Activated T-cell treated with anti-CD3 and anti-CD28 coated beads, Interleukin-2, amount 50 U/mL, for 72 hours (primary cell): Measurements from ENCODE around the gene ARHGEF2. TPM values are rescaled to one million over a fixed set of nuclear protein-coding genes. Genes with fewer than 3 reads are reported as not detected.
"Not testable (repeated sequence)": the region's sequence is repeated elsewhere in the genome, so short reads cannot be mapped to it uniquely, and the experiment has no call there.

Experiments
- ATAC-seq, 2 donors: fragments of 150-1000 bp; cut with Tn5 transposase; replicated peaks in 1 of 2; 2 replicates each; pipeline ENCODE4 v1.10.0; 2021; ENCODE audit warnings: moderate library complexity in 2 of 2, mild to moderate bottlenecking in 1 of 2
- DNase-seq, 2 donors: peaks; one replicate each; pipeline ENCODE4 v3.0.0; 2021 to 2022; ENCODE audit warnings: mixed read lengths in 1 of 2
- H3K27ac Mint-ChIP-seq: one replicate; pipeline ENCODE4 v1.8.0; 2022; ENCODE audit warnings: mild to moderate bottlenecking, moderate library complexity, mixed read lengths
- H3K27me3 Mint-ChIP-seq: one replicate; pipeline ENCODE4 v1.8.0; 2022; ENCODE audit warnings: low read depth, mixed read lengths
- H3K36me3 Mint-ChIP-seq, 2 donors: one replicate each; pipeline ENCODE4 v1.8.0; 2022; ENCODE audit warnings: mixed read lengths in 2 of 2, mild to moderate bottlenecking in 1 of 2; ENCODE audit not compliant: insufficient read depth in 2 of 2
- H3K4me1 Mint-ChIP-seq: one replicate; pipeline ENCODE4 v1.8.0; 2022; ENCODE audit warnings: low read depth, mixed read lengths
- H3K4me3 Mint-ChIP-seq, 2 donors: one replicate each; pipeline ENCODE4 v1.8.0; 2022; ENCODE audit warnings: mild to moderate bottlenecking in 2 of 2, mixed read lengths in 2 of 2, moderate library complexity in 2 of 2
- H3K9me3 Mint-ChIP-seq, 2 donors: one replicate each; pipeline ENCODE4 v1.8.0; 2022; ENCODE audit warnings: mixed read lengths in 2 of 2
- total RNA-seq, 2 donors: library from RNA; stranded (reverse); gene quantifications; one replicate each; pipeline ENCODE4 v1.2.3, GENCODE V29; 2022

The ARHGEF2 gene
- total RNA-seq, 2 donors from 2014 or later = 152 to 163 TPM

GRCh38 chr1:156004843-156005584 is 26.7 kb upstream of the ARHGEF2 start:
- ATAC-seq (peak; percentile 52 to 65), DNase-seq (no peak)
- H3K27me3 Mint-ChIP-seq = no peaks in the 10 kb centered on the region
- peaks cover 14% of the 10 kb centered on the region for H3K4me1 Mint-ChIP-seq
- H3K36me3 Mint-ChIP-seq = peaks cover 3 to 4% of the 10 kb centered on the region in 2 donors
- peak overlapping the region in 1 of 2 donors; percentile 30 for H3K4me3 Mint-ChIP-seq
- peak overlapping the region; percentile 52 for H3K27ac Mint-ChIP-seq
- H3K9me3 Mint-ChIP-seq = no peaks in the 10 kb centered on the region

- Mint-ChIP-seq H3K36me3 (peaks cover 0 to 1% of the 10 kb centered on the region in 2 donors), H3K4me1 (peaks cover 14% of the 10 kb centered on the region), H3K27me3 (no peaks in the 10 kb centered on the region), H3K4me3 (no peak overlapping the region), H3K27ac (no peak overlapping the region), H3K9me3 (no peaks in the 10 kb centered on the region)
- no peak for ATAC-seq
- no peak for DNase-seq
Measured at GRCh38 chr1:156003923-156004188, 25.5 kb upstream of the ARHGEF2 start.

DNA sequence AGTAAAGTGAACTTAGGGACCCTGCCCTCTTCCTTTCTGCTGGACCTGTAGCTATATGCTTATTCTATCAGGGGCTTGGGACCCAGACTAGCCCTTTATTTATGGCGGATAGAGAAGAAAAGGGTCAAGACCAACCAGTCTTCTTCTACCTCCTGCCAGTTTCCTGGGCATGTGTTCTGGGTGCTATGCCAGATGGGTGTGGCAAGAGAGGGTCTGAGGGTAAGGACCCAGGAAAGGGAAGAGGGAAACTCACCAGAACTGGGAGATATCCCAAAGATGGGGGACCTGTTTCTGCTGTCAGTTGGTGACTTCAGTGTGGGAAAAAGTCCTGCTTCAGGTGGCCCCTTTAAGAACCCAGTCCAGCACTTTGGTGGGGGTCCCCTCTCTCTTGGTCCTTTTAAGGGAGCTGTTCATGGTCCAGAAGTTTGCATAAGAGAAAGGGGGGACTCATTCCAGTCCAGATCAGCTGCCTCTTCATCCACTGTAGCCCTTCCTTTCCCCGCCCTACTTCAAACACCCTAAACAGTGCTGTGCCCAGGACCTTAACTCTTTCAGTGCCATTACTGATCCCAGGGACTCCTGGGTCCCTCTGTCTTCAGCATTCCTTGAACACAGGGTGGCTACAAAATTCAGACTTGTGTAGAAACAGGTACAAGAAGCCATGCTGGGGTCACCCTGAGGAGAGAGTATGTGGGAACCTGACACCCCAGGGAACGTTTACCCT is 24.0 kb upstream of the ARHGEF2 start:
- H3K4me1 Mint-ChIP-seq = peaks cover 14% of the 10 kb centered on the region
- no peaks in the 10 kb centered on the region for H3K9me3 Mint-ChIP-seq
- no peaks in the 10 kb centered on the region for H3K36me3 Mint-ChIP-seq
- no peaks in the 10 kb centered on the region for H3K27me3 Mint-ChIP-seq
- ATAC-seq (no peak), DNase-seq (no peak)
- no peak overlapping the region for H3K4me3 Mint-ChIP-seq
- no peak overlapping the region for H3K27ac Mint-ChIP-seq

DNA sequence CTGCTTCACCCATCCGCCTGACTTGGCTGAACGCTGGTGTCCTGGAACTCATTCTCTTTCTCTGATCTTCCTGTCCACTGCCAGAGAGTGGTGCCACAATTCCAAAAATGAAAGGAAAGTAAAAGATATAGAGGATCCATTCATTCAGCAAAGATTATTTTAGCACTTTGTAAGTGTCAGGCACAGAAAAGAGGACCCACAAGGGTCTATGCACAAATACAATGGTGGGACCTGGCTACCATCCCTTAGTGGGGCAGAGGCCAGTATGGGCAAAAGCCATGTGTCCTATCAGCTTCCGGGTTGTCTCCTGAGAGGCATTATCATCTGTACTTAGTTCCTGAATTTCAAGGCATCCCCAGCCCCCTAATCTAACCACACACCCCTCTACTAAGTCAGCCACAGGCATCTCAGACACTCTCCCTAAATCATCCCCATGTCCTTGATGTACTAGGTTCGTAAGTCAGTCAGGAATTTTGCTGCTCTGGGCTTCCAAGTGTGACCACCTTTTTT is 23.4 kb upstream of the ARHGEF2 start:
- H3K4me3 Mint-ChIP-seq = no peak overlapping the region

GRCh38 chr1:156001021-156001661 is 22.8 kb upstream of the ARHGEF2 start:
- H3K27me3 Mint-ChIP-seq = no peaks in the 10 kb centered on the region

More for the DNA sequence above, 23.4 kb upstream of the ARHGEF2 start:
- no peaks in the 10 kb centered on the region for H3K27me3 Mint-ChIP-seq
- no peak overlapping the region for H3K27ac Mint-ChIP-seq
- no peak for ATAC-seq
- no peak for DNase-seq
- H3K36me3 Mint-ChIP-seq = no peaks in the 10 kb centered on the region
- H3K4me1 Mint-ChIP-seq = peaks cover 14% of the 10 kb centered on the region
- no peaks in the 10 kb centered on the region for H3K9me3 Mint-ChIP-seq

DNA sequence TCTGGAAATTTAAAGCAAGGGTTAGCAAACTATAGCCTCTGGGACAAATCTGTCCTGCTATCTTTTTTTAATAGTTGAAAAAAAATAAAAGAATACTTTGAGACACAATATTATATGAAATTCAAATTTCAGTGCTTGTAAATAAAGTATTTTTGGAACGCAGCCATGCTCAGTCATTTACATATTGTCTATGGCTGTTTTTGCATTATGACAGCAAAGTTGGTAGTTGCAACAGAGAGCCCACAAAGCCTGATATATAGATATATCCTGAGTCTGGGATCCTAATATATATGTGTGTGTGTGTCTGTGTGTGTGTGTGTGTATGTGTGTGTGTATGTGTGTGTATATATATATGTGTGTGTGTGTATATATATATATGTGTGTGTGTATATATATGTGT is 21.6 kb upstream of the ARHGEF2 start:
- H3K9me3 Mint-ChIP-seq = no peaks in the 10 kb centered on the region

More at GRCh38 chr1:156001021-156001661, 22.8 kb upstream of the ARHGEF2 start:
- ATAC-seq (no peak), DNase-seq (no peak)
- Mint-ChIP-seq H3K4me1 (peaks cover 14% of the 10 kb centered on the region), H3K27ac (no peak overlapping the region), H3K4me3 (no peak overlapping the region), H3K9me3 (no peaks in the 10 kb centered on the region), H3K36me3 (no peaks in the 10 kb centered on the region)

DNA sequence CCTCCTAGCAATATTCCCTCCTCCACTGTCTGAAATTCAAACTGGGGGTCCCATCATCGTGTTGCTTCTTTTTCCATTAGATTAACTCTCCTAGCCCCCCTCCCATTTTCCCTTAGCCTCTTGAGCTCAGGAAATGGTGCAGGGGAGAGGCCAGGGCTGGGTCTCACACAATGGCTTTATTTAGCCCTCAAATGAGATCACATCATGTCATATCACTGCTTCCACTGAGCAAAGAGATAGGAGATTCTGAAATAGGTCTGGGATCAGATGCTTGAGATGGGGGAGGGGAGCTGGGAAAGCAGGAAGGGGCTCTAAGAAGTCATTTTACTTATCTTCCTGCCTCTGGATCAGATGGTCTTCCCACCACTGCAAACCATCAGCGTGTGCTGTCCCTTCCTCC is 17.8 kb upstream of the ARHGEF2 start:
- Mint-ChIP-seq H3K9me3 (no peaks in the 10 kb centered on the region), H3K4me3 (no peak overlapping the region), H3K36me3 (no peaks in the 10 kb centered on the region), H3K27me3 (no peaks in the 10 kb centered on the region), H3K27ac (no peak overlapping the region), H3K4me1 (no peaks in the 10 kb centered on the region)
- DNase-seq = no peak
- ATAC-seq = no peak

More for the DNA sequence above, 21.6 kb upstream of the ARHGEF2 start:
- ATAC-seq (no peak), DNase-seq (no peak)
- no peaks in the 10 kb centered on the region for H3K27me3 Mint-ChIP-seq
- no peak overlapping the region for H3K27ac Mint-ChIP-seq
- H3K4me3 Mint-ChIP-seq = no peak overlapping the region
- no peaks in the 10 kb centered on the region for H3K36me3 Mint-ChIP-seq
- H3K4me1 Mint-ChIP-seq = peaks cover 5% of the 10 kb centered on the region

DNA sequence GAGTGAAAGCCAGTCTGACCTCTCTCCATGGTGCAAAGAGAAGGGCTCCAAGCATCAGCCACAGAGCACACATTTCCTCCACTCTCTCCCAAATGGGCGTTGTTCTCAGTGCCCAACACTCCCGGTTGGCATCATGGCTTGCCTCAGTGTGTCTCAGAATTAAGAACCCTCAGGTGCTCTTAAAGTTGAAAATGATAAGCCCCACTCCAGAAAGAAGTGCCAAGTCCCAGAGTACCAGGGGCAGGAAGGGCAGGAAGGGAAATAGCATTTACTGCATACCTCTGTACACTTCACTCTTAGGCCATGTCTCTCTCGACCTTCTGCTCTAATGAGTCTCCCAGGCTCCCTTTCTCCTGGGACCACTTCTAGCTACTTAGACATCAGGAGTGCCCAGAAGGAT is 15.2 kb upstream of the ARHGEF2 start:
- DNase-seq (no peak), ATAC-seq (no peak)
- no peak overlapping the region for H3K4me3 Mint-ChIP-seq
- H3K36me3 Mint-ChIP-seq = no peaks in the 10 kb centered on the region
- peaks cover 15% of the 10 kb centered on the region for H3K4me1 Mint-ChIP-seq
- no peaks in the 10 kb centered on the region for H3K27me3 Mint-ChIP-seq
- H3K27ac Mint-ChIP-seq = no peak overlapping the region
- no peaks in the 10 kb centered on the region for H3K9me3 Mint-ChIP-seq

- Mint-ChIP-seq H3K27me3 (no peaks in the 10 kb centered on the region), H3K4me3 (no peak overlapping the region), H3K27ac (no peak overlapping the region), H3K36me3 (no peaks in the 10 kb centered on the region), H3K9me3 (no peaks in the 10 kb centered on the region), H3K4me1 (peaks cover 15% of the 10 kb centered on the region)
- DNase-seq (no peak), ATAC-seq (peak; percentile 2 to 3)
Measured at GRCh38 chr1:155990005-155990739, 11.8 kb upstream of the ARHGEF2 start.

- Mint-ChIP-seq H3K36me3 (no peaks in the 10 kb centered on the region), H3K4me1 (peaks cover 15% of the 10 kb centered on the region), H3K4me3 (no peak overlapping the region), H3K27me3 (no peaks in the 10 kb centered on the region), H3K9me3 (no peaks in the 10 kb centered on the region), H3K27ac (no peak overlapping the region)
- ATAC-seq (peak; percentile 85 to 90), DNase-seq (peak; percentile 80 to 86)
Measured at GRCh38 chr1:155989242-155990004, 11.1 kb upstream of the ARHGEF2 start.

GRCh38 chr1:155984903-155985645 is 6.7 kb upstream of the ARHGEF2 start:
- not testable (repeated sequence) for H3K27ac Mint-ChIP-seq, DNase-seq, ATAC-seq, H3K9me3 Mint-ChIP-seq, H3K4me3 Mint-ChIP-seq, H3K27me3 Mint-ChIP-seq
- Mint-ChIP-seq H3K36me3 (peaks cover 0 to 11% of the 10 kb centered on the region in 2 donors), H3K4me1 (peaks cover 49% of the 10 kb centered on the region)

GRCh38 chr1:155984341-155984740 is 6.0 kb upstream of the ARHGEF2 start:
- no peak overlapping the region for H3K4me3 Mint-ChIP-seq
- peaks cover 49% of the 10 kb centered on the region for H3K4me1 Mint-ChIP-seq
- H3K36me3 Mint-ChIP-seq = peaks cover 0 to 12% of the 10 kb centered on the region in 2 donors
- DNase-seq = no peak
- no peaks in the 10 kb centered on the region for H3K27me3 Mint-ChIP-seq
- no peak for ATAC-seq
- H3K27ac Mint-ChIP-seq = no peak overlapping the region
- no peaks in the 10 kb centered on the region for H3K9me3 Mint-ChIP-seq
